ENCODE data around the gene IGFBP1. TPM values are rescaled to one million over a fixed set of nuclear protein-coding genes. Genes with fewer than 3 reads are reported as not detected.

Gene IGFBP1
- total RNA-seq, 2 experiments from 2014 or later: not detected

- Mint-ChIP-seq H3K4me1 (no peaks in the 10 kb centered on the region), H3K27me3 (peaks cover 10% of the 10 kb centered on the region), H3K4me3 (no peak overlapping the region), H3K9me3 (no peaks in the 10 kb centered on the region), H3K36me3 (ENCODE audit: low read depth) (no peaks in the 10 kb centered on the region), H3K27ac (no peak overlapping the region)
- no peak for DNase-seq
- ChIA-PET CTCF (no interaction called here), POLR2A (no interaction called here)
These were observed 15.9 kb upstream of the IGFBP1 start for GRCh38 chr7:45872116-45873034.

GRCh38 chr7:45873035-45873354, 15.3 kb upstream of the IGFBP1 start, which contains the start of gene CCDC201:
Gene CCDC201 (minus strand): TSS chr7:45873082. CDS start chr7:45873007, 75 bp downstream.
- Mint-ChIP-seq H3K9me3 (no peaks in the 10 kb centered on the region), H3K4me1 (no peaks in the 10 kb centered on the region), H3K36me3 (ENCODE audit: low read depth) (no peaks in the 10 kb centered on the region), H3K27me3 (peaks cover 10% of the 10 kb centered on the region), H3K27ac (no peak within 1 kb of the TSS), H3K4me3 (no peak within 1 kb of the TSS)
- no peak for DNase-seq
- ChIA-PET CTCF (no interaction called here), POLR2A (no interaction called here)

- Mint-ChIP-seq H3K9me3 (no peaks in the 10 kb centered on the region), H3K27ac (no peak overlapping the region), H3K36me3 (ENCODE audit: low read depth) (no peaks in the 10 kb centered on the region), H3K4me3 (no peak overlapping the region), H3K27me3 (peaks cover 10% of the 10 kb centered on the region), H3K4me1 (no peaks in the 10 kb centered on the region)
- POLR2A ChIA-PET: no interaction called here
- no peak for DNase-seq
- CTCF ChIA-PET: no interaction called here
These were observed 14.9 kb upstream of the IGFBP1 start for GRCh38 chr7:45873355-45873754.

GRCh38 chr7:45874408-45875131, 13.7 kb upstream of the IGFBP1 start:
- ChIA-PET CTCF (no interaction called here), POLR2A (no interaction called here)
- Mint-ChIP-seq H3K9me3 (no peaks in the 10 kb centered on the region), H3K27me3 (peaks cover 3% of the 10 kb centered on the region), H3K4me3 (no peak overlapping the region), H3K27ac (no peak overlapping the region), H3K4me1 (no peaks in the 10 kb centered on the region), H3K36me3 (ENCODE audit: low read depth) (no peaks in the 10 kb centered on the region)
- DNase-seq: no peak

- H3K9me3 Mint-ChIP-seq: no peaks in the 10 kb centered on the region
- no peaks in the 10 kb centered on the region for H3K27me3 Mint-ChIP-seq
- no peak overlapping the region for H3K4me3 Mint-ChIP-seq
- ChIA-PET POLR2A (no interaction called here), CTCF (no interaction called here)
- no peaks in the 10 kb centered on the region for H3K36me3 Mint-ChIP-seq (ENCODE audit: low read depth)
- no peaks in the 10 kb centered on the region for H3K4me1 Mint-ChIP-seq
- no peak overlapping the region for H3K27ac Mint-ChIP-seq
- DNase-seq: no peak
These were observed 11.8 kb upstream of the IGFBP1 start for GRCh38 chr7:45876519-45876918.

GRCh38 chr7:45878457-45879144, 9.7 kb upstream of the IGFBP1 start:
- Mint-ChIP-seq H3K27ac (no peak overlapping the region), H3K27me3 (peaks cover 3% of the 10 kb centered on the region), H3K4me1 (no peaks in the 10 kb centered on the region), H3K9me3 (no peaks in the 10 kb centered on the region), H3K36me3 (ENCODE audit: low read depth) (no peaks in the 10 kb centered on the region), H3K4me3 (no peak overlapping the region)
- no peak for DNase-seq
- CTCF ChIA-PET: no interaction called here
- POLR2A ChIA-PET: no interaction called here

- H3K36me3 Mint-ChIP-seq (ENCODE audit: low read depth): no peaks in the 10 kb centered on the region
- DNase-seq: no peak
- POLR2A ChIA-PET: no interaction called here
- no peaks in the 10 kb centered on the region for H3K9me3 Mint-ChIP-seq
- H3K27ac Mint-ChIP-seq: no peak overlapping the region
- CTCF ChIA-PET: no interaction called here
- no peak overlapping the region for H3K4me3 Mint-ChIP-seq
- peaks cover 9% of the 10 kb centered on the region for H3K27me3 Mint-ChIP-seq
- no peaks in the 10 kb centered on the region for H3K4me1 Mint-ChIP-seq
These were observed 7.8 kb upstream of the IGFBP1 start for GRCh38 chr7:45880433-45880860.

- POLR2A ChIA-PET: no interaction called here
- H3K27me3 Mint-ChIP-seq: peaks cover 12% of the 10 kb centered on the region
- H3K27ac Mint-ChIP-seq: no peak overlapping the region
- CTCF ChIA-PET: no interaction called here
- H3K9me3 Mint-ChIP-seq: no peaks in the 10 kb centered on the region
- H3K4me1 Mint-ChIP-seq: no peaks in the 10 kb centered on the region
- DNase-seq: no peak
- no peak overlapping the region for H3K4me3 Mint-ChIP-seq
- H3K36me3 Mint-ChIP-seq (ENCODE audit: low read depth): no peaks in the 10 kb centered on the region
These were observed 7.0 kb upstream of the IGFBP1 start for GRCh38 chr7:45881280-45881758.

- no peaks in the 10 kb centered on the region for H3K4me1 Mint-ChIP-seq
- ChIA-PET POLR2A (no interaction called here), CTCF (no interaction called here)
- no peaks in the 10 kb centered on the region for H3K9me3 Mint-ChIP-seq
- H3K36me3 Mint-ChIP-seq (ENCODE audit: low read depth): no peaks in the 10 kb centered on the region
- no peak for DNase-seq
- H3K27ac Mint-ChIP-seq: no peak overlapping the region
- H3K4me3 Mint-ChIP-seq: no peak overlapping the region
- H3K27me3 Mint-ChIP-seq: peaks cover 18% of the 10 kb centered on the region
These were observed 6.4 kb upstream of the IGFBP1 start for GRCh38 chr7:45881759-45882464.

- H3K36me3 Mint-ChIP-seq (ENCODE audit: low read depth): no peaks in the 10 kb centered on the region
- no peak overlapping the region for H3K4me3 Mint-ChIP-seq
- no peak overlapping the region for H3K27ac Mint-ChIP-seq
- H3K9me3 Mint-ChIP-seq: no peaks in the 10 kb centered on the region
- no peak for DNase-seq
- ChIA-PET POLR2A (no interaction called here), CTCF (no interaction called here)
- peaks cover 23% of the 10 kb centered on the region for H3K27me3 Mint-ChIP-seq
- H3K4me1 Mint-ChIP-seq: no peaks in the 10 kb centered on the region
These were observed 5.8 kb upstream of the IGFBP1 start for GRCh38 chr7:45882465-45882810.

GRCh38 chr7:45884136-45884535, 4.2 kb upstream of the IGFBP1 start:
- H3K27me3 Mint-ChIP-seq: peaks cover 35% of the 10 kb centered on the region
- DNase-seq: no peak
- no peak overlapping the region for H3K4me3 Mint-ChIP-seq
- H3K9me3 Mint-ChIP-seq: no peaks in the 10 kb centered on the region
- H3K4me1 Mint-ChIP-seq: peaks cover 2% of the 10 kb centered on the region
- no peak overlapping the region for H3K27ac Mint-ChIP-seq
- ChIA-PET POLR2A (no interaction called here), CTCF (no interaction called here)
- H3K36me3 Mint-ChIP-seq (ENCODE audit: low read depth): no peaks in the 10 kb centered on the region

- H3K9me3 Mint-ChIP-seq: no peaks in the 10 kb centered on the region
- no peak for DNase-seq
- no peak overlapping the region for H3K27ac Mint-ChIP-seq
- no peaks in the 10 kb centered on the region for H3K36me3 Mint-ChIP-seq (ENCODE audit: low read depth)
- CTCF ChIA-PET: no interaction called here
- H3K27me3 Mint-ChIP-seq: peaks cover 45% of the 10 kb centered on the region
- H3K4me3 Mint-ChIP-seq: no peak overlapping the region
- POLR2A ChIA-PET: no interaction called here
- H3K4me1 Mint-ChIP-seq: peaks cover 2% of the 10 kb centered on the region
These were observed 2.9 kb upstream of the IGFBP1 start for GRCh38 chr7:45885264-45885882.
